Thymus (tissue), 11 donors: ENCODE data around the gene TMEFF2. TPM values are rescaled to one million over a fixed set of nuclear protein-coding genes. Genes with fewer than 3 reads are reported as not detected.

Experiments
- DNase-seq, 9 donors: peaks; one replicate each; pipeline ENCODE4 v3.0.0-alpha.2; 2013; ENCODE audit warnings: low spot score in 9 of 9, low read depth in 6 of 9, missing footprints in 1 of 9
- H3K27ac ChIP-seq, 2 donors: one replicate each; pipeline ENCODE4 v1.5.1; 2013; ENCODE audit warnings: control low read depth in 1 of 2, low read depth in 1 of 2, low read length in 1 of 2, mild to moderate bottlenecking in 1 of 2, moderate library complexity in 1 of 2
- H3K27me3 ChIP-seq, 2 donors: one replicate each; pipeline ENCODE4 v1.5.1; 2013; ENCODE audit warnings: low read length in 1 of 2; ENCODE audit not compliant: control insufficient read depth in 2 of 2, insufficient read depth in 1 of 2
- H3K36me3 ChIP-seq, 2 donors: one replicate each; pipeline ENCODE4 v1.5.1; 2013; ENCODE audit warnings: low read length in 1 of 2, mild to moderate bottlenecking in 1 of 2, moderate library complexity in 1 of 2; ENCODE audit not compliant: control insufficient read depth in 2 of 2, insufficient read depth in 2 of 2
- H3K4me1 ChIP-seq, 2 donors: one replicate each; pipeline ENCODE4 v1.5.1; 2013; ENCODE audit warnings: low read length in 2 of 2; ENCODE audit not compliant: control insufficient read depth in 2 of 2, insufficient read depth in 2 of 2
- H3K4me3 ChIP-seq, 2 donors: one replicate each; pipeline ENCODE4 v1.5.1; 2013; ENCODE audit warnings: low read length in 2 of 2, control low read depth in 1 of 2, mild to moderate bottlenecking in 1 of 2
- H3K9me3 ChIP-seq, 2 donors: one replicate each; pipeline ENCODE4 v1.5.1; 2013; ENCODE audit warnings: low read length in 1 of 2, mild to moderate bottlenecking in 1 of 2; ENCODE audit not compliant: control insufficient read depth in 2 of 2, insufficient read depth in 1 of 2
- WGBS: extraction: QIAGEN DNeasy Blood & Tissue Kit; methylation state at CpG from one replicate; pipeline ENCODE4 v1.1.7; 2013; 5-methylcytosine and 5-hydroxymethylcytosine counted together
- polyA plus RNA-seq: library from polyadenylated mRNA; stranded (reverse); fragments of 200-250 nt; gene quantifications from one replicate; pipeline ENCODE4 v1.2.3, GENCODE V29; 2013
- total RNA-seq: library from RNA; stranded (reverse); fragments of 120-200 nt; gene quantifications from one replicate; pipeline ENCODE4 v1.2.4, GENCODE V29; 2013
- donor health status: healthy.

The TMEFF2 gene
- total and polyA plus RNA-seq, 2 donors = 0.05 to 1.2 TPM

- Histone ChIP-seq H3K27me3 (no peaks in the 10 kb centered on the region), H3K4me3 (no peak overlapping the region), H3K4me1 (no peaks in the 10 kb centered on the region), H3K36me3 (no peaks in the 10 kb centered on the region), H3K27ac (no peak overlapping the region), H3K9me3 (no peaks in the 10 kb centered on the region)
- 90% methylated on average over 2 of the region's 2 CpGs for WGBS
- DNase-seq = no peak
Observed at GRCh38 chr2:191970867-191971266, 223.9 kb downstream of the TMEFF2 start.

GRCh38 chr2:191968120-191968519 lies 226.6 kb downstream of the TMEFF2 start:
- H3K9me3 ChIP-seq = no peaks in the 10 kb centered on the region

GRCh38 chr2:191965733-191966132 lies 229.0 kb downstream of the TMEFF2 start:
- WGBS = 97% methylated on average over 4 of the region's 4 CpGs

More at GRCh38 chr2:191968120-191968519, 226.6 kb downstream of the TMEFF2 start:
- Histone ChIP-seq H3K4me1 (no peaks in the 10 kb centered on the region), H3K4me3 (no peak overlapping the region), H3K36me3 (no peaks in the 10 kb centered on the region), H3K27ac (no peak overlapping the region), H3K27me3 (no peaks in the 10 kb centered on the region)
- WGBS = 96% methylated on average over 2 of the region's 2 CpGs
- no peak for DNase-seq

GRCh38 chr2:191961556-191961955 lies 233.2 kb downstream of the TMEFF2 start:
- no peak for DNase-seq
- no peaks in the 10 kb centered on the region for H3K9me3 ChIP-seq
- 77% methylated on average over 1 of the region's 1 CpG for WGBS
- no peak overlapping the region for H3K27ac ChIP-seq
- no peaks in the 10 kb centered on the region for H3K27me3 ChIP-seq
- no peaks in the 10 kb centered on the region for H3K4me1 ChIP-seq
- H3K4me3 ChIP-seq = no peak overlapping the region
- H3K36me3 ChIP-seq = no peaks in the 10 kb centered on the region

More at GRCh38 chr2:191965733-191966132, 229.0 kb downstream of the TMEFF2 start:
- Histone ChIP-seq H3K9me3 (no peaks in the 10 kb centered on the region), H3K36me3 (no peaks in the 10 kb centered on the region), H3K4me1 (no peaks in the 10 kb centered on the region), H3K27ac (no peak overlapping the region), H3K4me3 (no peak overlapping the region), H3K27me3 (no peaks in the 10 kb centered on the region)
- DNase-seq = no peak

- H3K27ac ChIP-seq = no peak overlapping the region
- no peak for DNase-seq
- H3K36me3 ChIP-seq = no peaks in the 10 kb centered on the region
- H3K9me3 ChIP-seq = no peaks in the 10 kb centered on the region
- H3K27me3 ChIP-seq = no peaks in the 10 kb centered on the region
- no peak overlapping the region for H3K4me3 ChIP-seq
- H3K4me1 ChIP-seq = no peaks in the 10 kb centered on the region
Observed at GRCh38 chr2:191959209-191959608, 235.5 kb downstream of the TMEFF2 start.

- no peak for DNase-seq
Observed at GRCh38 chr2:191957996-191958860, 236.5 kb downstream of the TMEFF2 start.

GRCh38 chr2:191954451-191954850 lies 240.3 kb downstream of the TMEFF2 start:
- no peak overlapping the region for H3K4me3 ChIP-seq
- H3K36me3 ChIP-seq = no peaks in the 10 kb centered on the region
- 72% methylated on average over 2 of the region's 2 CpGs for WGBS
- DNase-seq = no peak
- no peak overlapping the region for H3K27ac ChIP-seq
- no peaks in the 10 kb centered on the region for H3K27me3 ChIP-seq
- no peaks in the 10 kb centered on the region for H3K9me3 ChIP-seq
- H3K4me1 ChIP-seq = no peaks in the 10 kb centered on the region

More at GRCh38 chr2:191957996-191958860, 236.5 kb downstream of the TMEFF2 start:
- no peak overlapping the region for H3K27ac ChIP-seq
- H3K27me3 ChIP-seq = no peaks in the 10 kb centered on the region
- no peaks in the 10 kb centered on the region for H3K4me1 ChIP-seq
- no peaks in the 10 kb centered on the region for H3K36me3 ChIP-seq
- WGBS = 49% methylated on average over 7 of the region's 7 CpGs
- no peak overlapping the region for H3K4me3 ChIP-seq
- H3K9me3 ChIP-seq = no peaks in the 10 kb centered on the region

GRCh38 chr2:191952515-191953270 lies 242.0 kb downstream of the TMEFF2 start:
- 96% methylated on average over 8 of the region's 8 CpGs for WGBS
- H3K4me3 ChIP-seq = no peak overlapping the region
- no peaks in the 10 kb centered on the region for H3K9me3 ChIP-seq

GRCh38 chr2:191951832-191952231 lies 242.9 kb downstream of the TMEFF2 start:
- WGBS = 99% methylated on average over 1 of the region's 1 CpG
- H3K9me3 ChIP-seq = no peaks in the 10 kb centered on the region
- no peak overlapping the region for H3K4me3 ChIP-seq
- H3K4me1 ChIP-seq = no peaks in the 10 kb centered on the region
- no peaks in the 10 kb centered on the region for H3K36me3 ChIP-seq
- no peaks in the 10 kb centered on the region for H3K27me3 ChIP-seq
- no peak overlapping the region for H3K27ac ChIP-seq
- no peak for DNase-seq

More at GRCh38 chr2:191952515-191953270, 242.0 kb downstream of the TMEFF2 start:
- no peaks in the 10 kb centered on the region for H3K27me3 ChIP-seq
- H3K36me3 ChIP-seq = no peaks in the 10 kb centered on the region
- DNase-seq = no peak
- no peaks in the 10 kb centered on the region for H3K4me1 ChIP-seq
- H3K27ac ChIP-seq = no peak overlapping the region
